Esophagus mucosa (tissue), 1 donor: ENCODE measurements around the gene PID1. TPM values are rescaled to one million over a fixed set of nuclear protein-coding genes. Genes with fewer than 3 reads are reported as not detected.
"Not testable (repeated sequence)": the region's sequence is repeated elsewhere in the genome, so short reads cannot be mapped to it uniquely, and the experiment has no call there.

Source experiments
- ATAC-seq: fragments of 200-7000 bp; cut with Tn5 transposase; one replicate; pipeline ENCODE4 v1.9.1; 2020
- total RNA-seq: library from RNA; stranded (reverse); gene quantifications from one replicate; pipeline ENCODE4 v1.2.4, GENCODE V29; 2023
- donor health status: DM: yes; HTN: yes; CAD: no.

Gene PID1
- total RNA-seq, 1 donor from 2014 or later = 1.2 TPM

GRCh38 chr2:229210641-229211040, 60.4 kb downstream of the PID1 start:
- no peak for ATAC-seq

- no peak for ATAC-seq
Measured at GRCh38 chr2:229206548-229206947, 64.5 kb downstream of the PID1 start.

GRCh38 chr2:229205704-229206103, 65.4 kb downstream of the PID1 start:
- ATAC-seq = no peak

- ATAC-seq = no peak
Measured at GRCh38 chr2:229202646-229203045, 68.4 kb downstream of the PID1 start.

GRCh38 chr2:229201521-229201920, 69.6 kb downstream of the PID1 start:
- no peak for ATAC-seq

GRCh38 chr2:229199267-229199666, 71.8 kb downstream of the PID1 start:
- ATAC-seq = no peak

GRCh38 chr2:229196448-229196847, 74.6 kb downstream of the PID1 start:
- no peak for ATAC-seq

- ATAC-seq = no peak
Measured at GRCh38 chr2:229195346-229195947, 75.6 kb downstream of the PID1 start.

GRCh38 chr2:229193281-229193680, 77.8 kb downstream of the PID1 start:
- no peak for ATAC-seq

GRCh38 chr2:229191413-229191812, 79.7 kb downstream of the PID1 start:
- no peak for ATAC-seq

GRCh38 chr2:229187123-229187522, 84.0 kb downstream of the PID1 start:
- not testable (repeated sequence) for ATAC-seq

GRCh38 chr2:229181641-229182040, 89.4 kb downstream of the PID1 start:
- no peak for ATAC-seq

GRCh38 chr2:229180658-229181057, 90.4 kb downstream of the PID1 start:
- no peak for ATAC-seq

GRCh38 chr2:229179628-229180027, 91.5 kb downstream of the PID1 start:
- no peak for ATAC-seq

GRCh38 chr2:229178706-229179105, 92.4 kb downstream of the PID1 start:
- ATAC-seq = no peak

- ATAC-seq = no peak
Measured at GRCh38 chr2:229178117-229178516, 93.0 kb downstream of the PID1 start.

- no peak for ATAC-seq
Measured at GRCh38 chr2:229176136-229176535, 95.0 kb downstream of the PID1 start.

- no peak for ATAC-seq
Measured at GRCh38 chr2:229175497-229175863, 95.6 kb downstream of the PID1 start.

GRCh38 chr2:229174794-229175496, 96.1 kb downstream of the PID1 start:
- ATAC-seq = no peak

GRCh38 chr2:229173825-229174359, 97.2 kb downstream of the PID1 start:
- ATAC-seq = no peak

- no peak for ATAC-seq
Measured at GRCh38 chr2:229170916-229171315, 100.2 kb downstream of the PID1 start.

- no peak for ATAC-seq
Measured at GRCh38 chr2:229170171-229170570, 100.9 kb downstream of the PID1 start.

GRCh38 chr2:229169751-229170150, 101.3 kb downstream of the PID1 start:
- no peak for ATAC-seq

- no peak for ATAC-seq
Measured at GRCh38 chr2:229164545-229165249, 106.4 kb downstream of the PID1 start.
